LNCAP (cell line): Measurements from ENCODE around the gene ZNF174.

Experiments used
- TF ChIP-seq, protein P1 (sequence below): fragments of 450-650 bp; IDR thresholded peaks from 2 replicates; pipeline ENCODE4 v1.5.1; 2017; ENCODE audit warnings: mild to moderate bottlenecking

The ZNF174 gene

GRCh38 chr16:3369073-3369472 is 31.9 kb upstream of the ZNF174 start:
- TF ChIP-seq, protein P1, sequence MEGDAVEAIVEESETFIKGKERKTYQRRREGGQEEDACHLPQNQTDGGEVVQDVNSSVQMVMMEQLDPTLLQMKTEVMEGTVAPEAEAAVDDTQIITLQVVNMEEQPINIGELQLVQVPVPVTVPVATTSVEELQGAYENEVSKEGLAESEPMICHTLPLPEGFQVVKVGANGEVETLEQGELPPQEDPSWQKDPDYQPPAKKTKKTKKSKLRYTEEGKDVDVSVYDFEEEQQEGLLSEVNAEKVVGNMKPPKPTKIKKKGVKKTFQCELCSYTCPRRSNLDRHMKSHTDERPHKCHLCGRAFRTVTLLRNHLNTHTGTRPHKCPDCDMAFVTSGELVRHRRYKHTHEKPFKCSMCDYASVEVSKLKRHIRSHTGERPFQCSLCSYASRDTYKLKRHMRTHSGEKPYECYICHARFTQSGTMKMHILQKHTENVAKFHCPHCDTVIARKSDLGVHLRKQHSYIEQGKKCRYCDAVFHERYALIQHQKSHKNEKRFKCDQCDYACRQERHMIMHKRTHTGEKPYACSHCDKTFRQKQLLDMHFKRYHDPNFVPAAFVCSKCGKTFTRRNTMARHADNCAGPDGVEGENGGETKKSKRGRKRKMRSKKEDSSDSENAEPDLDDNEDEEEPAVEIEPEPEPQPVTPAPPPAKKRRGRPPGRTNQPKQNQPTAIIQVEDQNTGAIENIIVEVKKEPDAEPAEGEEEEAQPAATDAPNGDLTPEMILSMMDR = no peak

DNA sequence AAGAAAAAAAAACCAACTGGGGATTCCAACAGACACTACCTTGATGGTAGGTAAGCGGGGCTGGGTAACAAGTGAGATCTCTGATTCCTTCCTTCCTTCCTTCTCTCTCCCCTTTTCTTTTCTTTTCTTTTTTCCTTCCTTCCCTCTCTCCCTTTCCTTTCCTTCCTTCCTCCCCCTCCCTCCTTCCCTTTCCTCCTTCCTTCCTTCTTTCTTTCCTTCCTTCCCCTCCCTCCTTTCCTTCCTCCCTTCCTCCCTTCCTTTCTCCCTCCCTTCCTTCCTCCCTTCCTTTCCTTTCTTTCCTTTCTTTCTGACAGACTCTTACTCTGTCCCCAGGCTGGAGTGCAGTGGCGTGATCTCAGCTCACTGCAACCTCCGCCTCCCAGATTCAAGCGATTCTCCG is 25.3 kb upstream of the ZNF174 start:
- TF ChIP-seq, protein P1 = no peak

- TF ChIP-seq, protein P1 = no peak
Measured at GRCh38 chr16:3377917-3378316, 23.1 kb upstream of the ZNF174 start.

DNA sequence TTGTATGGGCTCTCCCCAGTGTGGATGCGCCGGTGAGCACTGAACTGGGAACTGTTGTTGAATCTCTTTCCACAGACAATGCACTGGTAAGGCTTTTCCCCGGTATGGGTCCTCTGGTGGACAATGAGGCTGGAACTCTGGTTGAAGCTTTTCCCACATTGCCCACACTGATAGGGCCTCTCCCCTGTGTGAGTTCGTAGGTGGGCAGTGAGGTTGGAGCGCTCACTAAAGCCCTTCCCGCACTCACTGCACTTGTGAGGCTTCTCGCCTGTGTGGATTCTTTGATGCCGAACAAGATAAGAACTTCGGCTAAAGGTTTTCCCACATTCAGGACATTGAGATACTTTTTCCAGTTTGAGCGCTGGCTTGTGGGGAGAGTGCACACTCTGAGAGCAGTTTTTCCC is 18.0 kb upstream of the ZNF174 start:
- TF ChIP-seq, protein P1 = no peak

DNA sequence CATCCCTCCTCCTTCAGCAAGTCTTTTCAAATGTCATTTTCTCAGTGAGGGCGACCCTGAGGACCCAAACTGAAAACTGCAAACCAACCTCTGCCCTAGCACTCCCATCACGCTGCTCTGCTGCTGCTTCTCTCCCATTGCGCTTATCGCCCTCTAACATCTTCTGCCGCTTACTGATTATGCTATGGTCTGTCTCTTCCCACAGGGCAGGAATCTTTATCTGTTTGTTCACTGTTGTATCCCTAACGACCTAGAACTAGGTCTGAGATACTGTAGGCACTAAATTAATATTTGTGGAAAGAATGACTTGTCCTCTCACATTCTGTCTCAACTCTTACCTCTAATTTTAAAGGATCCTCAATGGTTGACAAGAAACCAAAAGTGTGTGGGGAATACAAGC is 12.7 kb upstream of the ZNF174 start:
- TF ChIP-seq, protein P1 = no peak

- TF ChIP-seq, protein P1 = no peak
Measured at GRCh38 chr16:3389663-3390338, 11.2 kb upstream of the ZNF174 start.

- TF ChIP-seq, protein P1 = no peak
Measured at GRCh38 chr16:3400446-3400778, 603 bp upstream of the ZNF174 start.
